ENCODE data around the gene LCMT2. TPM values are rescaled to one million over a fixed set of nuclear protein-coding genes. Genes with fewer than 3 reads are reported as not detected.

The LCMT2 gene, protein sequence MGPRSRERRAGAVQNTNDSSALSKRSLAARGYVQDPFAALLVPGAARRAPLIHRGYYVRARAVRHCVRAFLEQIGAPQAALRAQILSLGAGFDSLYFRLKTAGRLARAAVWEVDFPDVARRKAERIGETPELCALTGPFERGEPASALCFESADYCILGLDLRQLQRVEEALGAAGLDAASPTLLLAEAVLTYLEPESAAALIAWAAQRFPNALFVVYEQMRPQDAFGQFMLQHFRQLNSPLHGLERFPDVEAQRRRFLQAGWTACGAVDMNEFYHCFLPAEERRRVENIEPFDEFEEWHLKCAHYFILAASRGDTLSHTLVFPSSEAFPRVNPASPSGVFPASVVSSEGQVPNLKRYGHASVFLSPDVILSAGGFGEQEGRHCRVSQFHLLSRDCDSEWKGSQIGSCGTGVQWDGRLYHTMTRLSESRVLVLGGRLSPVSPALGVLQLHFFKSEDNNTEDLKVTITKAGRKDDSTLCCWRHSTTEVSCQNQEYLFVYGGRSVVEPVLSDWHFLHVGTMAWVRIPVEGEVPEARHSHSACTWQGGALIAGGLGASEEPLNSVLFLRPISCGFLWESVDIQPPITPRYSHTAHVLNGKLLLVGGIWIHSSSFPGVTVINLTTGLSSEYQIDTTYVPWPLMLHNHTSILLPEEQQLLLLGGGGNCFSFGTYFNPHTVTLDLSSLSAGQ
- polyA plus RNA-seq (2013, experiment 1 of 2), result 10.2 TPM
- 10.7 TPM for polyA plus RNA-seq (2013, experiment 2 of 2)

GRCh38 chr15:43329960-43330779, at the start of gene LCMT2:
Gene LCMT2 (minus strand): TSS chr15:43330573. CDS start chr15:43330489, 84 bp downstream.
- Histone ChIP-seq H3K4me1 (ENCODE audit: insufficient read depth, low read length) (peaks cover 9% of the 10 kb centered on the region; the same call in 1 of the 2 replicates), H3K9me3 (ENCODE audit: insufficient read depth, low read depth, low read length) (no peaks in the 10 kb centered on the region), H3K4me3 (ENCODE audit: low read length) (peak within 1 kb of the TSS; percentile 76), H3K9ac (ENCODE audit: low read depth, low read length) (peak within 1 kb of the TSS; percentile 89), H3K36me3 (ENCODE audit: insufficient read depth, low read length) (peaks cover 27% of the 10 kb centered on the region), H3K27me3 (ENCODE audit: insufficient read depth, low read length) (no peaks in the 10 kb centered on the region; the same call in 1 of the 2 replicates), H3K27ac (ENCODE audit: low read depth, low read length) (peak within 1 kb of the TSS; percentile 90)
- WGBS, result under 1% methylated on average over 86 of the region's 86 CpGs

- no peaks in the 10 kb centered on the region for H3K27me3 ChIP-seq (ENCODE audit: insufficient read depth, low read length)
- peaks cover 69% of the 10 kb centered on the region for H3K36me3 ChIP-seq (ENCODE audit: insufficient read depth, low read length)
- H3K9me3 ChIP-seq (ENCODE audit: insufficient read depth, low read depth, low read length), result no peaks in the 10 kb centered on the region
- no peak overlapping the region for H3K27ac ChIP-seq (ENCODE audit: low read depth, low read length)
- H3K4me3 ChIP-seq (ENCODE audit: low read length), result no peak overlapping the region
- no peaks in the 10 kb centered on the region for H3K4me1 ChIP-seq (ENCODE audit: insufficient read depth, low read length)
- no peak overlapping the region for H3K9ac ChIP-seq (ENCODE audit: low read depth, low read length)
These were observed 48.2 kb upstream of the LCMT2 start for GRCh38 chr15:43378601-43379000.

DNA sequence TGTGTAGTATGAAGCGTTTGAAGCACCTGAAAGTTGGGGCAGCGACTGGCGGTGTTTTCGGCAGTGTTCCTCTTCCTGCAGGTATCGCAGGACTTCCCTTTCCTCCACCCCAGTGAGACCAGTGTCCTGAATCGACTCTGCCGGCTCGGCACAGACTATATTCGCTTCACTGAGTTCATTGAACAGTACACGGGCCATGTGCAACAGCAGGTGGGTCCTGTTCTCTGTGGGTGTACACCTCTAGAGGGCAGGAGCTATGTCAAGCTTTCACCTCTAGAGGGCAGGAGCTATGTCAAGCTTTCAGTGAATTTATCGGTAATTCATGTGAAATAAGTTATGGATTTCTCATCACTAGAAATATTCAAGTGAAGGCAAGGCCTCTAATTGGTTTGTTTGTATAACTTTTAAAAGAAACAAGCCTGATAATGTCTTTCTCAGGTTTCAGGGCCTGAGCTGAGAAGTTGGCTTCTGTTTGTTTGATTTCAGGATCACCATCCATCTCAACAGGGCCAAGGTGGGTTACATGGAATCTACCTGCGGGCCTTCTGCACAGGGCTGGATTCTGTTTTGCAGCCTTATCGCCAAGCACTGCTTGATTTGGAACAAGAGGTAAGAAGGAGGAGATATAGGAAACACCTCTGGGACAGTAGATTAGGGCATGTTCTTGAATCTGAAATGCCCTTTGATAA, 45.8 kb upstream of the LCMT2 start:
- Histone ChIP-seq H3K4me3 (ENCODE audit: low read length) (no peak overlapping the region), H3K9me3 (ENCODE audit: insufficient read depth, low read depth, low read length) (no peaks in the 10 kb centered on the region), H3K27me3 (ENCODE audit: insufficient read depth, low read length) (no peaks in the 10 kb centered on the region), H3K4me1 (ENCODE audit: insufficient read depth, low read length) (peaks cover 7% of the 10 kb centered on the region; the same call in 1 of the 2 replicates), H3K27ac (ENCODE audit: low read depth, low read length) (no peak overlapping the region), H3K9ac (ENCODE audit: low read depth, low read length) (no peak overlapping the region), H3K36me3 (ENCODE audit: insufficient read depth, low read length) (peaks cover 46% of the 10 kb centered on the region)
- 87% methylated on average over 13 of the region's 13 CpGs for WGBS

DNA sequence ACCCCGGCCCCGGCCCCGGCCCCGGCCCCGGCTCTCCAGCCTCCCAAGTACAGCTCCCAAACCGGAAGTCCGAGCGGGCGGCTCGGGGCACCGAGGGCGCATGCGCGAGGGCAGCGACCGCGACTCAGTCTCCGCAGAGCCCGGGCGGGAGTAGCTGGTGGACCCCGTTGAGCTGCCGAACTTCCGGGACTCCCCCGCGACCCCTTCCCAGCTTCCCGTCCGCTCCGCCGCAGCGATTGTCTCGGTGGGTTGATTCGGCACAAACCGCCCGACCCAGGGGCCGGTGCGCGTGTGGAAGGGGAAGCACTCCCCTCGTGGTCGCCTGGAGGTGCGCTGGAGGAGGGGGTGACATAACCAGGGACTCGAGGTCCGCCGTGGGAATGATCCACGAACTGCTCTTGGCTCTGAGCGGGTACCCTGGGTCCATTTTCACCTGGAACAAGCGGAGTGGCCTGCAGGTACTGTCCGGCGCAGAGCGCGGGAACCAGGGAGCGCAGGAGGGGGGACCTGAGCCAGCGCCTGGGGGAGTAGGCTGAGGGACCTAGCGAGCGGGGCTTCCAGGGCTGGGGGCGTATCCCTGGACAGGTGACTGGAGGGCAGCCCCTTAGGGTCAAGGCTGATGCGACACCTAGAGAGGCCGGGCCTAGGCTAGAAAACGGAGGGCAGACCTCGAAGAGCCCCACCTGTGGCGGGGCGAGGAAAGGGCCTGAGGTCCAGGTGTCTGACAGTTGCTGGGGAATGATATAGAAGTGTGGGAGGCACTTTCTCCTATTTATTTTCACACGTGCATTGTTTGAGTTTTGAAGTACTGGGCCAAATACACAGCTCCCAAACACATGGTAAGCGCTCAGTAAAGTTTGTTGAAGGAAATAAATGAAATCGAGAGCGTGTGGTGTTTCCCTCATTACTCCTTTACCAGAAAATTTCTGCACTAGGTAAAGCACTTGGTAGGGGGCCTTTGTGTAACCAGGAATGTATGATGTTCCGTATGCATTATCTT, 40.9 kb upstream of the LCMT2 start, which contains the start of the genes TUBGCP4 and ZSCAN29:
Gene TUBGCP4 (plus strand): TSS at position 127 of the 1,000 bp plus-strand sequence. CDS start 254 bp downstream, at position 381.
Gene ZSCAN29 (minus strand): TSS at position 69 of the 1,000 bp plus-strand sequence. CDS start 1,130 bp downstream, outside the sequence.
- Histone ChIP-seq H3K4me3 (ENCODE audit: low read length) (peak within 1 kb of the TSS; percentile 82), H3K27me3 (ENCODE audit: insufficient read depth, low read length) (no peaks in the 10 kb centered on the region), H3K36me3 (ENCODE audit: insufficient read depth, low read length) (peaks cover 26% of the 10 kb centered on the region), H3K4me1 (ENCODE audit: insufficient read depth, low read length) (peaks cover 12% of the 10 kb centered on the region), H3K9ac (ENCODE audit: low read depth, low read length) (peak within 1 kb of the TSS; percentile 82), H3K27ac (ENCODE audit: low read depth, low read length) (peak within 1 kb of the TSS; percentile 83), H3K9me3 (ENCODE audit: insufficient read depth, low read depth, low read length) (no peaks in the 10 kb centered on the region)
- WGBS, result under 1% methylated on average over 62 of the region's 66 CpGs

DNA sequence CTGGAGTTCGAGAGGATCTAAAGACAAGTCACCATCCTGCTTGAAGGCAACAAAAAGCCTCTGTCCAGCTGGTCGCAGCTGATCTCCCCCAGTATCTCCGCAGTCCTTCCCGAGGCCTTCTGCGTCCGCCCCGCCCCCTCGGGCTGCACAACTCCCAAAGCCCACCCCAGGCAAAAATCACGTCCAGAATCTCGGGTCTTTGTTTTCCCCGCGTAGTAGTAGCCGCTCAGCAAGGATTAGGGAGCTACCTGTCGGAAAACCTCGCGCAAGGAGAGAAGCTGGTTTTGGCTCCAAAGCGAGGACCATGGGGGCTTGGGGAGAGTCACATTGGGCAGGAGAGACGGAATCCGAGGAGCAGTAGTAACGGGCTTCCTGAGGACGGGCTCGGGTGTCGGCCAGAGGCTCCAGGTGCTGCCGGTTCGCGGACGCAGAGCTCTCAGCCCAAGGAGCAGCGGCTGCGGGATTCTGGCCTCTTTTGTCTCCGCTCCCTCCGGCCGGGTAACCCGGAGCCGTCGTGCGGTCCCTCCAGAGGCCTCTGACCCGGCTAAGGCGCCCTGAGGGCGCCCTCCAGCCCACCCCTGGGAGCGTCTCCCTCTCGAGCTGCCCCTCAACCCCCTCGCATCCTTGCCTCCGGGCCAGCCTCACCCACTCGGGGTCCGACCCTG, 40.1 kb upstream of the LCMT2 start:
- Histone ChIP-seq H3K27me3 (ENCODE audit: insufficient read depth, low read length) (no peaks in the 10 kb centered on the region), H3K4me1 (ENCODE audit: insufficient read depth, low read length) (peaks cover 12% of the 10 kb centered on the region), H3K27ac (ENCODE audit: low read depth, low read length) (0 out of 2 replicates have a peak overlapping the region, but pooled peaks have one; percentile 15), H3K9me3 (ENCODE audit: insufficient read depth, low read depth, low read length) (no peaks in the 10 kb centered on the region), H3K9ac (ENCODE audit: low read depth, low read length) (peak overlapping the region; percentile 72), H3K4me3 (ENCODE audit: low read length) (peak overlapping the region; percentile 82), H3K36me3 (ENCODE audit: insufficient read depth, low read length) (peaks cover 33% of the 10 kb centered on the region)
- 1% methylated on average over 45 of the region's 45 CpGs for WGBS

- H3K27ac ChIP-seq (ENCODE audit: low read depth, low read length), result no peak overlapping the region
- H3K9ac ChIP-seq (ENCODE audit: low read depth, low read length), result no peak overlapping the region
- H3K27me3 ChIP-seq (ENCODE audit: insufficient read depth, low read length), result no peaks in the 10 kb centered on the region
- peaks cover 75% of the 10 kb centered on the region for H3K36me3 ChIP-seq (ENCODE audit: insufficient read depth, low read length)
- WGBS, result 96% methylated on average over 7 of the region's 7 CpGs
- no peak overlapping the region for H3K4me3 ChIP-seq (ENCODE audit: low read length)
- H3K9me3 ChIP-seq (ENCODE audit: insufficient read depth, low read depth, low read length), result peaks cover 33% of the 10 kb centered on the region
- no peaks in the 10 kb centered on the region for H3K4me1 ChIP-seq (ENCODE audit: insufficient read depth, low read length)
These were observed 31.0 kb upstream of the LCMT2 start for GRCh38 chr15:43361313-43361903.

DNA sequence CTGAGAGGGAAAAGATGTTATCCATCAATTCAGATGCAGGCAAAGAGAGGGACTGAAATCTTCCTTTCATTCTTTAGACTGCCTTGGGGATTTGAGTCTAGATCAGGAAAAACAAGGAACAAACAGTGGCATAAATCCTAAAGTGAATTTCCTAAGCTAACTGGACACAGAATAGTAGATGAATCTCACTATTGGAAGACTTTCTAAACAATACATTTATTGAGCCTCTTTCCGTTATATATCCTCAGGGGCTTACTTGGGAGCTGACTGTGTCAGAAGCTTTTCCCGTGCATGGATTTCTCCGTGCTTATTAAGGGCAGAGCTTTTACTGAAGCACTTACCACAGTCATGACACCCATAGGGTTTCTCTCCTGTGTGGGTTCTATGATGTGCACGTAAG, 30.4 kb upstream of the LCMT2 start:
- H3K27ac ChIP-seq (ENCODE audit: low read depth, low read length), result no peak overlapping the region
- no peak overlapping the region for H3K4me3 ChIP-seq (ENCODE audit: low read length)
- peaks cover 69% of the 10 kb centered on the region for H3K36me3 ChIP-seq (ENCODE audit: insufficient read depth, low read length)
- peaks cover 33% of the 10 kb centered on the region for H3K9me3 ChIP-seq (ENCODE audit: insufficient read depth, low read depth, low read length)
- WGBS, result 97% methylated on average over 4 of the region's 4 CpGs
- H3K27me3 ChIP-seq (ENCODE audit: insufficient read depth, low read length), result no peaks in the 10 kb centered on the region
- no peak overlapping the region for H3K9ac ChIP-seq (ENCODE audit: low read depth, low read length)
- H3K4me1 ChIP-seq (ENCODE audit: insufficient read depth, low read length), result no peaks in the 10 kb centered on the region

DNA sequence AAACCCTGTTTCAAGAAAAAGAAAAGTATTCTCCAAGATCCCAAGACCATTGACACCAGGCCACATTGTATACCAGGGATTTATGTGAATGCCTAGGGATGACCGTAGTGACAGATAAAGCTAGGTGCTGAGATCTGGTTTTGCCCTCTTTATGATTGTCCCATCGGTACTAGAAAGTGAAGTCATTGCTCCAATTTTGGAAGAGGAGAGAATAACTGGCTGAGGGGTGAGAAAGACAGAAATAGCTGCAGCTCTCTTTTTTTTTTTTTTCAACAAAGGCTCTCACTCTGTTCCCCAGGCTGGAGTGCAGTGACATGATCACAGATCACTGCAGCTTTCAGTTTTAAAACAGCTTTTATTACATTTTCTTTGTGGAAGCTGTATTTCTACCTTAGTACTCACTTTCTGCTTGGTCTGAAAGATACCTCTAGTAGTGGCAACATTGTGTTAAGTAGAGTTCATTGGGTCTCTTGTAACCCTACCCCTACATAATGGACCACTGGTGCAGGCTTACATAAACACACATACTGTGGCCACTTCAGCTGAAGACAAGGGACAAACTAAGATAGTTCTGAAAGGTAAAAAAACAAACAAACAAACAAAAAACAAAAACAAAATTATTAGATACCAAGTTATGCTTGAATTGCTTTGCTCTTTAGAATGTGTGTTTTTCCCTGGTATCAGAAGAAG, 22.5 kb upstream of the LCMT2 start:
- Histone ChIP-seq H3K9ac (ENCODE audit: low read depth, low read length) (no peak overlapping the region), H3K4me3 (ENCODE audit: low read length) (no peak overlapping the region), H3K36me3 (ENCODE audit: insufficient read depth, low read length) (peaks cover 49% of the 10 kb centered on the region), H3K27me3 (ENCODE audit: insufficient read depth, low read length) (no peaks in the 10 kb centered on the region), H3K9me3 (ENCODE audit: insufficient read depth, low read depth, low read length) (no peaks in the 10 kb centered on the region), H3K4me1 (ENCODE audit: insufficient read depth, low read length) (no peaks in the 10 kb centered on the region), H3K27ac (ENCODE audit: low read depth, low read length) (no peak overlapping the region)
- WGBS, result 94% methylated on average over 2 of the region's 2 CpGs

GRCh38 chr15:43347114-43347513, 16.7 kb upstream of the LCMT2 start:
- Histone ChIP-seq H3K4me1 (ENCODE audit: insufficient read depth, low read length) (no peaks in the 10 kb centered on the region), H3K4me3 (ENCODE audit: low read length) (no peak overlapping the region), H3K27ac (ENCODE audit: low read depth, low read length) (no peak overlapping the region), H3K9ac (ENCODE audit: low read depth, low read length) (no peak overlapping the region), H3K27me3 (ENCODE audit: insufficient read depth, low read length) (no peaks in the 10 kb centered on the region), H3K9me3 (ENCODE audit: insufficient read depth, low read depth, low read length) (no peaks in the 10 kb centered on the region), H3K36me3 (ENCODE audit: insufficient read depth, low read length) (peaks cover 77% of the 10 kb centered on the region)
- WGBS, result 92% methylated on average over 2 of the region's 3 CpGs

All from HUES64 (cell line).